ENCODE results near the gene PXN. TPM values are rescaled to one million over a fixed set of nuclear protein-coding genes. Genes with fewer than 3 reads are reported as not detected.
"Not testable (repeated sequence)": the region's sequence is repeated elsewhere in the genome, so short reads cannot be mapped to it uniquely, and the experiment has no call there.

Gene PXN
- total RNA-seq, 1 donor from 2014 or later, result 119 TPM

DNA sequence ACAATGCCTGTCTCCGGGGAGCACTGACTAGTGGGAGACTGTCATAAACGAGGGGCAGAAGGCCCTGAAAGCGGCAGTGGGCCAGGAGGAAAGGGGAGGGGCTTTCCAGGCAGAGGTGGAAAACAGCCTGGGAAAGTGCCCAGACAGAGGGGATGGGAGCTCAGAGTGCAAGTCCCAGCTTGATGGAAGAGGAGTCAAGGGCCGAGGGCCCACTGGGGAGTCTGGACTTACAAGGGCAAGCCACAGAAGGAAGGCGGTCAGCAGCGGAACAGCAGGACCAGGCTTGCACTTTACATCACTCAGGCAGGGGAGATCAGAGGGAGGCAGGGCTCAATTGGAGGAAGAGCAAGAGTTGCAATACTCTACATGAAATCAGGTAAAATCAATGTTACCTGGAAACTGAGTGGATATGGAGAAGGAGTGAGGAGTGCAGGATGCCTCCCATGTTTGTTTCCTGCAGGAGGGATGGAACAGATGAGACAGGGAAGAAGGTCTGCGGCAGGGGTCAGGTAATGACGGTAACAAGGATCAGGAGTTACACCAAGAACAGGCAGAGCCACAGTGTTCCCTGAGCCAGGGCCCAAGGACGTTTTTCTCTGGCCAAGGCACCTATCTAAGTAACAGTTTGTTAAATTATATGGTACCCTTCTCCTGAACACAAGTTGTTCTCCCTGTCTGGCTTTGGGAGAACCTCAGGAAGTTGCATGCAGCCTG, 23.8 kb downstream of the PXN start:
- DNase-seq (ENCODE audit: low spot score), result no peak

DNA sequence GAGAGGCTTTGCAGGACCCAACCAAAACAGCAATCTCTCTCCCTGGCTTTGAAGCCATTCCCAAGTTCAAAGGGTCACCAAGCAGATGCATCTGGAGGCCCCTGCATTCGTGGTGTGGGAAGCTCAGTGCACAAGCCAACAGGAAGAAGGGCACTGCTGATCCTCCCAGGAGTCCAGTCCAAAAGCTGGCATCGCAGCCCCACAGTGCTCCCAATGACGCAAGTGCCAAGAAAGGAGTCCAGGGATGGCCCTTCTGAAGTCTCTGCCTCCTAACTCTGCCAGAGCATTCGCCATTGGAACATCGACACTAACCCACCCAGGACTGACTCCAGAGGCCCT, 25.1 kb downstream of the PXN start:
- no peak for DNase-seq (ENCODE audit: low spot score)

DNA sequence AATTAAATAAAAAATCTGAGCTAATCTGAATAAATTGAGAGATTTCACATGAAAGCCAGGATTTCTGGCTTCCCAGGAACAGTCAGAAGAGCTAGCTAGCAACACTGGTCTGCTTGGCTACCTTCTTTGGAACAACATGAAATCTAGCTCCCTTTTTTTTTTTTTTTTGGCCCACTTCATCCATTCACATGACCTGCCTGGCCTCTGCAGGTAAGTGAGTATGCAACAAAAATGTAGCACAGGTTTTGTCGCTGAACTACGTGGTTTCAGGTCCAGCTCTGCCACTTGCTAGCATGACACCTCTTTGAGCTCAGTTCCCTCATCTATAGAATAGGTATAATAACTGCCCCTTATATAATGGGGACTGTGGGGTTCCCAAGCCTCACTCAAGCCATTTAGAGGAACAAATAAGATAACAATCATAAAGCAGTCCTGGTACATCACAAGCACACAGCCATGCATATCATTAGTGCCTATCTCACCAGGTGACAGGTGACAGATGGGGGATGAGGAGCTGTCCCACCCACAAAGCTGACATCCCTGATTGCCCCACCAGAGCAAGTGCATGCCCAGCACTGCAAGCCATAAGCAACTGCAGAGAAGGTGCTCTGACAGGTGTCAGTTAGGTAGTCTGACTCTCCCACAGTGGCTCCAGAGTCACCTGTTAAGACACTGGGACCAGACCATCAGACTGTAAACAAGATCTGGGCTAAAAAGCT, 25.6 kb downstream of the PXN start:
- DNase-seq (ENCODE audit: low spot score), result no peak

DNA sequence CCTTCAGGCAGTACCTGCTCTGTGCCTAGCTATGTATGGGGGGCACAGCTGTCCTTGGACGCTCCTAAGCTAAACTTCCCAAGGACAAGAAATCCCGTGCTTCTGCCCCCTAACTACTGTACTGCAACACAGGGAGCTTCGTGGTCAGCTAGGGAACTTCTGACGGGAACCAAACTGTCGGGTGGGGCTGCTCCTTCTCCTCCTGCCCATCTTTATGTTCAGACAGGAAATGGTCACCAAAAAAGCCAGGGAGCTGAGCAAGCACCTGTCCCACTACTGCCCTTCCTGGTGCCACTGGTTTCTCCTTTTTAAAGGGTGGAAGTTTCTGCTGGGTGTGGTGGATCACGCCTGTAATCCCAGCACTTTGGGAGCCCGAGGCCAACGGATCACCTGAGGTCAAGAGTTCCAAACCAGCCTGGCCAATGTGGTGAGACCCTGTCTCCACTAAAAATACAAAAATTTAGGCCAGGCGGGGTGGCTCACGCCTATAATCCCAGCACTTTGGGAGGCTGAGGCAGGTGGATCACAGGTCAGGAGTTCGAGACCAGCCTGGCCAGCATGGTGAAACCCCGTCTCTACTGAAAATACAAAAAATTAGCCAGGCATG, 26.6 kb downstream of the PXN start:
- no peak for DNase-seq (ENCODE audit: low spot score)

DNA sequence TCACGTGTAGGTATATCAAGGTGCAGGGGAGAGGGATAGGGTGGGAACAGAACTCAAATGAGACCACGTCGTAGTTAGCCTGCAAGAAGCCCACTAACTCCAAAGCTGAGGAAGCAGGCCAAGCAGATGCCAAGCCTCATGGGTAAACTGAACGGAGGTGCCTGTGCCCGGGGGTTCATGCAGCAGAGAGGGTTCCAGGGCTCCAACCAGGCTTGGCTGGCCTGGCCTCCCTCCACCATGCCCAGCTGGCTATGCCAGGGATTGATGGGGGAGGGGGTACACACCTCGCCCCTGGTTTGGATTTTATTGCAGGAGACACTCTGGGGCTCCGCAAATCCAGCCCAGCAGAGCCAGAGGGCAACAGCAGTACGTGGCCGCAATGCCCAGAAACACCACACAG, 27.3 kb downstream of the PXN start:
- DNase-seq (ENCODE audit: low spot score), result no peak

DNA sequence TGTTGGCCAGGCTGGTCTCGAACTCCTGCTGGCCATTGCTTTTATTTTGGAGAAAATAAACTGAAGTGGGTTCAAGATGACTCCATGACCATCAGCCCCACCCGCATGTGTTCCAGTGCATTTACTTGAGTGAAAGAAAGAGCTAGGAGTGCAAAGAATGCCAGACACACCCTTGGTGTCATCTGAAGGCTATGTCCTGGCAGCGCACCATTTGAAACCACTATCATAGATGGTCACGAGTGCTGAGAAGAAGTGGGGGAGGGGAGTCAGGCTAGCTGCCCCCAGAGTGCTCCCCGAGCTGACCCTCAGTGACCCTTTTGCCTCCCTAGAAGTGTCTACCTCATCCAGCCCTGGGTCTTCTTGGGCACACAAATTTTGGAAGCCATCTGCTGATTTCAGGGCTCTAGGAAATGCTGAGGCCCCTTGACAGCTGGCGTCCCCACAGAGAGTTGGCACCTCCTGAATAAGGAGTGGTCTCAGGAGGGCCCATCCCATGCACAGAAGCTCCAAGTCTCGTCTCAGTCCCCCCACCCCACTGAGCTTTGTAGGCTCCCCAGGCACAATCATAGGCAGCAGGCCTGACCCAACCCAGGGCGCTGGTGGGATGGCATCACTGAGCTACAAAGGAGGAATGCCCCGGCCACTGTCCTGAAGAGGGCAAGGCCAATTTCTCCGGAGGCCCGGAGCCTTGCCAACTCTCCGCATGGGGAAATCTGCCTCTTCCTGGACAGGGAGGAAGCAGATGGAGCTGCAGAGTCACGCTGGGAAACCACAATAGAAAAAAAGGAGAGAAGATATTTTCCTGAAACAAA, 28.0 kb downstream of the PXN start:
- DNase-seq (ENCODE audit: low spot score), result peak; percentile 60

DNA sequence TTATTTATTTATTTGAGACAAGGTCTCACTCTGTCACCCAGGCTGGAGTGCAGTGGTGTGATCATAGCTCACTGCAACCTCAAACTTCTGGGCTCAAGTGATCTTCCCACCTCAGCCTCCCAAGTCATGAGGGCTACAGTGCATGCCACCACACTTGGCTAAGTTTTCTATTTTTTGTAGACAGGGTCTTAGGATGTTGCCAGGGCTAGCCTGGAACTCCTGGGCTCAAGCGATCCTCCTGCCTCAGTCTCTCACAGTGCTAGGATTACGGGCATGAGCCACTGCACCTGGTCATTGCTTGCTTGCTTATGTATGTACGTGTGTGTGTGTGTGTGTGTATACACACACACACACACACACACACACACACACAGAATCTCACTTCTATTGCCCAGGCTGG, 28.7 kb downstream of the PXN start:
- not testable (repeated sequence) for DNase-seq (ENCODE audit: low spot score)

DNA sequence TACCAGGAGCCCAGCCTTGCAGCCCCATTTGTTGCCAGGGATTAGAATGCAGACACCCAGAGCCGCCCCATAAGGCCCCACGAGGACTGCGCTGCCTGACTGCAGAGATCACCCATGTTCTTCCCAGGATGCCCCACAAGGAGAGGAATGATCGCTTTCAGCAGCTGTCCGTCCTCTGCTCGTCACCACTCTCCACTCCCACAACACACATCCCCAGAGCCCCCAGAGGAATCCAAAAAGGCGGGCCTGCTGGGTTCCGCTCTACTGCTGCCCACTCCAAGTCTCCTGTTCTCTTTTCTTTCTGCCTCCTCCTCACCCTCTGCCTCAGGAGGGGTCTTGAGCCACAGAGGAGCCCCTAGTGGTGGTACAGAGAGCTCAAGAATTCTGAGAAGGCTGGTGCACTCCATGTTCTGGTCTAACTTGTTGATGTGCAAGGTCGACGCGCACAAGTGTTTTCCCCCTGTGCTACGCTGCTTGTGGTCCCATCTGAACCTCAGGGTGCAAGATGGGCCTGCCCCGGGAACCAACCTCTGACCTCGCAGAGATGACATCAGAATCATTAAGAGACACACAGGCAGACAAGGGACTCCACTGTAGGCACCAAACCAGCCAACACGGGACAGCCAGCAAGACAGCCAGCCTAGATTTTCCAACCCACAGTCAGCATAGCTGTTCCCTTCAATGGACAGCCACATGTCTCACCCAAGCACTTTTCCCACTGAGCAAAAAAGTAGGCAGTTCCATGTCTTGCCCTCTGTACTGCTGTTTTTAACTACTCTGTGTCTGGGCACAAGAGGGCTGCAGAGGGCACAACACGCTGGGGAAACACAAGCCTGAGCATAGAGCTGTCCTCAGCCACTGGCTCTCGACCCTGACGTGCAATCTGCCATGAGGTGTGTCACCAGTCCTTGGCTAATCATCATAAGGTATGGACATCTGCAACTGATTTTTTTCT, 29.9 kb downstream of the PXN start:
- no peak for DNase-seq (ENCODE audit: low spot score)

DNA sequence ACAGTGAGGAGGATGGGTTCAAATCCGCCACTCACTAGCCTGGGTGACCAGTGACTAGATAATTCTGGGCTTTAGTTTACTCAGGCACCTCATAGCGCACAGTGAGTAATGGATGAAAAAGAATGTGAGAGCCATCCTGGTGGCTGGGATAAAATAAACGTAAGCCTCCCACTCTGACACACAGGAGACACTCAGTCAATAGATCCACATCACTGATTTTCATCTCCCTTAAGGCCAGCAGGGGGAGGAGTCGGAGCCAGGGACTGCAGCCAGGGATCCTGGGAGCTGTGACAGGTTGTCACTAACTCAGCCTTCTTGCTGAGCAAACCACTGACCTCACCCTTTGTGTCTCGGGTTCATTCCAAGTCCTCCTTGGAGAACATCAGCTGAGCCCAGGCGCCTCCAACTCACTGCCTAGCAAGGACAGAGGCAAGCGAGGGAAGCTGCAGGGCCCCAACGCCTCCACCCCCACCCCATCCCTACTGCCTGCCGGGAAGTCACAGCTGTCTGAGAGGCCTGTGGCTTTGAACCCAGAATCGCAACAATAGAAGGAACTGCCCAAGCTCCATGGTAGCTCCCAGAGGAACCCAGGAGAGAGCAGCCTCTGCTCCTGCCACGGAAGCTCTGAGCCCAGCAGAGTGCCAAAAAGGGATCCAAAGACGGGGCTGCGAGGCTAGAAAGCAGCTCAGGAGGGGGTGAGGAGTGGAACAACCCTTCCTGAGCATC, 30.7 kb downstream of the PXN start:
- DNase-seq (ENCODE audit: low spot score), result peak; percentile 86

DNA sequence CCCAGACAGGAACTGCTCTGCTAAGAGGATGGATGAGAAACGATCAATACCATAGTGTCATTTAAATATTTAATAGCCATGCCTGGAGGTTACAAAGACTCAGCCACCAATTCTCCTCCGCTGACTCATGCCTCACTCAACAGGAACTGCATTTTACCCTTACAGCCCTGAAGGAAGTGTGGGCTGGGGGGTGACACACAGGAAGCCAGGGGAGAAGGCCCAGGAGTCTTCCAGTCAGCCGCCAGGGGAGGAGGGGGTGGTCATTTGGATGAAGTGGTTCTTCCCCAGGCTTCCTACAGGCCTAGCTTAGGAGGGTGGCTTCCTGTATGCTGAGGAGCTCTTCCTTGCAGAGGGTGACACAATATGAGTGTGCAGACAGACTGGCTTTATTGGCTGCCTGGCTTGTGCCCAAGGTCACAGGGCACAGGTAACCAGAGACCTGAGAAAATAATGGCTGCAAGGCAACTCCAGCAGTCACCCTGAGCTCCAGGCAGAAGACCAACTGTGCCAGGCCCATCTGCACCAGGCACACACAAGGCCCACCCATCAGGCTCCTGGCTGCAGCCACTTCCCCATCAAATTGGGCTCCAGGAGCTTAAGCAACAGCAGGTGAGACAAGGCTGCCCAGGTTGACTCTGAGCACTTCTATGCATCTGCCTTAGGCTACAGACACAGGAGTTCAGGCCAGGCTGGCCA, 34.1 kb downstream of the PXN start:
- DNase-seq (ENCODE audit: low spot score), result peak; percentile 63

DNA sequence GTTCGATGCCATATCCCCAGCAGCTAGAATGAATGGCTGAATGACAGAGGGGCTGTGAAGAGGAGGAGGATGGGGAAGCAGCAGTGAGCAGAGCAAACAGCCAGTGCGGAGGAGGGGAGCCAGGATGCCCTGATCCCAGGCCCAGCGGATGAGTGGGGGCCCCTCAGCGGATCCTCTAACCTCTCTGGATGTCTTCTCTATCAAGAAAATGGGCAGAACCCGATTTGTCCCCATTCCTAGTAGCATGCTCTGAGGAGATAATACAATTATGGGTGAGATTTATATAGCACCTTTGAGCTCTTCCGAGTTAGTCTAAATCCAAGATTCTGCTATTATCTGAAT, 34.6 kb downstream of the PXN start:
- DNase-seq (ENCODE audit: low spot score), result no peak

DNA sequence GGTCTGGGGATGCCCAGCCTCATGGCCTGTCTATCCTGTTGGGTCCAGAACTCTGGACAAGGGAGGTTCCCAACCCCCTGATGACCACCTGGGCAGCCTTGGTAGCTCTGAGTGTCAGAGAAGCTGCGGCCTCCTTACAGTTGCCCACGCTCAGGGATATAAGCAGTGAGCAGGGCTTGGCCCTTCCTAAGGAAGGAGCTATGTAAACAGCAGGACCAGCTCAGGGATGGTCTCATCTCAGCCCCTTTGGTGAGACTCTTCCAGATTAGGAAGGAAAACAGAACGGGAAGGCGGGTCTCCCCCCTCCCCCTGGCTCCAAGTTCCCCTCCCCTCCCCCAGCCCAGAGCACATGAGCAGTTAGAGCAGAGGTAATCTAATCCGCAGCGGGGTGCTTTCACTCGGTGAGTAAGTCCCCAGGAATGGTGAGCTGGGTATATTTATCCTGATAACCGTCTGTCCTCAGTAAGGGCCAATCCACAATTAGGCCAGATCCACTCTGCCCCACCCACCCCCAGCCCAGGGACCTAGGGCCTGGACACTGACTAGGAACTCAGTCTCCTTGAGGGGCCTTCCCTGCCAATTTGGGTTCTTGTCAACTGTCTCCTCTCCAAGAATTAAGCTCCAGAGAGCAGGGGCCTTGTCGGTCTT, 35.1 kb downstream of the PXN start:
- peak; percentile 59 for DNase-seq (ENCODE audit: low spot score)

DNA sequence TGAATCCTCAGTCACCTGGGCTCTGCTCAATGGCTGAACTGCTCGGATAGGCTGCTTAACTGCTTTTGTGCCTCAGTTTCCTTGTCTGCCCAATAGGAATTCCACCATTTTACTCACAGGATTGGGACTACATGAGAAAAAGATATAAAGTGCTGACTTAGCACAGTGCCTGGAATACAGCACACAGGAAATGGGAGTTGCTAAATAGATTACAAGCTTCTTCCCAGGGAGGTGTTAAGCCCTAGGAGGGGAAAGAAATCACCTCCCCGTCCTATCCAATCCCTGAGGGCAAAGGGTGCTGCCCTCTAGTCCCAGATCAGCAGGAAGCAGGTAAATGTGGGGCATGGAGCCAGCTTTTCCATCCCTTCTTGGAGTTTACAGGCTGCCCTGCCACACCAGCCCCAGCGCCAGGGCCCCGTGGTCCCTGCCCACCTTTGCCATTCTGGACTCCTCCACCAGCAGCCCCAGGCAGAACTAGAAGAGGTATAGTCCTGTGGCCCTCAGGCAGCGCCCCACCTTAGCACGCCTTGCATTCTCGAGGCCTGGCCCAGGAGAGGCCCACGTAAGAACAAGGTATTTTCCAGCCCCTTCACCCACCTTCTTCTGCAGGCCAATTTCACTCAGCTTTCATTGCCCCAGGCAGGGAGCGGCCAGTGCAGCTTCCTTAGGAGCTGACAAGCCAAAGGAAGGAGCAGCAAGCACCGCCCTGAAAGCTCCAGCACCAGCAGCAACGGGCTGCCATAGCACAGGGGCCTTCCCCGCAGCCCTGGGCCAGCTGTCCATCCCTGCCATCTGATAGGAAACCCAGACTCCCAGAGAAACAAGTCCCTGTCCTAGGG, 35.8 kb downstream of the PXN start:
- no peak for DNase-seq (ENCODE audit: low spot score)

DNA sequence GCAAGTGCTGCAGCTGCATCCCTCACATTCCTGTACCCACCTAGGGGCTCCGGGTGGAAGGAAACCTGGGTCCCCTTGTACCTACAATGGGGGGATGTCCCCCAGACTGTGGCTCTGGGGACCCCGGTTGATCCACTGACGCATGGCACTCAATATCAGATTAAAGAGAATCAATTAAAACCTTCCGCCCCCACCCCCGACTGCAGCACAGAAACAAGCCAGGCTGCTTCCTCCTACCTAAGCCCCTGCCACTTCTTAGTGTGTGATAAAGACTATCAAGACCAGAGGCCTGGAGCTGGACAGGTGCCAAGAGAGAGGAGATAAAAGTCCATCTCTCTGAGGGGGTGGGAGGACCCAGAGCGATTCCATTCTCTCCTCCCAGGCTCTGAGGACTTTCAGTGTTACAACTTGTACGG, 36.5 kb downstream of the PXN start:
- DNase-seq (ENCODE audit: low spot score), result no peak

DNA sequence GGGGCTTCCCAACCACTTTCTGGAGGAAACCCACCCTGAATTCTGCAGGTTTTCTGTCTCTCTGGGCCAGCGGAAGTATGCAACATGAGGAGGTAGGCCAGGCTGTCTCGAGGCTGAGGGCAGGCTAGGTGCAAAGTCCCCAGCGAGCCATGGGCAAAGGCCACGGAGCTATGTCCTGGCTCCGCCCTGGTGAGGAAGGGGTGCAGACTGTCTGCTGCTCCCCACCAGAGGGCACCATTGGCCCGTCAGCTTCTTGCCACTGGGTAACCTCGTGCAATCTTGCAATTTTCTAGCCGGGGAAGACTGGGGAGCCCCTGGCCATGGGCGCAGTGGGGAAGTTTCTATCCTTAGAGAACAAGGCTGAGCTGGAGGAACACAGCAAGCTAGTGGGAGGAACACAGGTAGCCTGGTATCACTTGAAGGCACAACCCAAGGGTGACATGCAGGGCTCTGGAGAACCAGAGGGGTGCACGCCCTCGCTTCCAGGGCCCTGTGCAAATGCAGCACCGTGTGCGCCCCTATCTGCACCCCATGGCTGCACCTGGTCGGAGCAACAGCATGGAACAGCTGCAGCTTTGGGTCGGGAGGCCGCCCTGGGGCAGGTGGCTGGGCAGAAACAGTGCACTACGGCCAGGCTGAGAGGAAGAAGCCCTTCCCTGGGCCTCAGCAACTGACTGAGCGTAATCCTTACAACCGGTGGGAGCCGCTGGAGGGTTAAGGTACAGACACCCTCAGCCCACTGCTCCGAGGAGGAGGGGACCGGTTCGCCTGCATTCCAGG, 37.0 kb downstream of the PXN start:
- DNase-seq (ENCODE audit: low spot score), result peak; percentile 91

DNA sequence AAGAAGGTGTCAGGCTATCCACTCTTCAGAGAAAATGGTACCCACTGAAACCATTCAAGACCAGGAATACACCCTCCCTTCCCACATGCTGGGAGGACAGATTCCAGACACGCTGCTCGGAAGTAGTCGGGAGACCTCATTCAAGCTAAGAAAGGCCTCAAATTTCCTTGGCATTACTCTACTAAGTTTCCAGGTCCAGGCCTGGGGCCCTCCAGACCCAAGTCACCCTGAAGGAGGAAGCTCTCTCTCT, 37.6 kb downstream of the PXN start:
- no peak for DNase-seq (ENCODE audit: low spot score)

DNA sequence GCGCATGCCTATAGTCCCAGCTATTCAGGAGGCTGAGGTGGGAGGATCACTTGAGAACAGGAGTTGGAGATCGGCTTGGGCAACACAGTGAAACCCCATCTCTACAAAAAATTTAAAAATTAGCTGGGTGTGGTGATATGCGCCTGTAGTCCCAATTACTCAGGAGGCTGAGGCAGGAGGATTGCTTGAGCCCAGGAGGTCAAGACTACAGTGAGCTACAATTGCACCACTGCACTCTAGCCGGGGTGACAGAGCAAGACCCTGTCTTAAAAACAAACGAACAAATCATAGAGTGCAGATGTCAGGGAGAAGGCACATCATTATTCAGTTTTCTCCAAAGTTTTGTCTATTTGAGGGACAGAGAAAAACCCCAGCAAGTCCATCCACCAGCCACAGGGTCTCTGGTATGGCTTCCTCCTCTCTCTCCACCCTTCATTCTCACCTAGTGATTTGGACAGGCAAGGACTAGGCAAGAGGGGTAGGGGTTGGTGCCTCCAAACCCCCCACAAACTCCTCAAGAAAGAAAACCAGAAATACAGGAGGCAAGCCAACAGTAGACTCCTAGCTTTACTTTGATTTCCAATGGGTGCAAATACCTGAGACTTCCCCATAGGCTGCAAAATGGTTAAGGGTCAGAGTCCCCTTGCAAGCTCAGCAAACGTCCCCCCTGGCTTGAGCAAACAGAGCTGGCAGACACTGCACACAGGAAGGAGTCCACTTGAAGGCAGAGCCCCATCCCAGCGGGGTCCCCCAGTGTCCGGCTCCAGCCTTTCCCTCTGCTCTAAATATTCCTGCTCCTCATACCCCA, 38.1 kb downstream of the PXN start:
- DNase-seq (ENCODE audit: low spot score), result no peak

All from mucosa of gallbladder (tissue), 1 donor.